Endothelial cell of umbilical vein (primary cell): Measurements from ENCODE around the gene ASIC1. TPM values are rescaled to one million over a fixed set of nuclear protein-coding genes. Genes with fewer than 3 reads are reported as not detected.

Source experiments
- BruUV-seq: library from RNA; stranded (reverse); fragments of 400-500 nt; replicated peaks from 2 replicates; lab custom pipeline; 2021; lab: Mats Ljungman, UMichigan
- CTCF ChIA-PET: fragments of 300-600, 350-600 bp; sonication (Branson Sonifier 250); formaldehyde crosslinking; loops from one replicate; lab custom pipeline; 2021; ENCODE audit warnings: antibody characterized with exemption, inconsistent platforms; lab: Charles Lee
- POLR2A ChIA-PET: fragments of 300-600, 350-600 bp; sonication (Branson Sonifier 250); formaldehyde crosslinking; loops from one replicate; lab custom pipeline; 2021; ENCODE audit warnings: antibody characterized with exemption, inconsistent platforms; lab: Charles Lee
- DNase-seq: peaks from one replicate; pipeline ENCODE4 v3.0.0-alpha.2; 2011; ENCODE audit warnings: low read depth, low spot score
- FAIRE-seq: peaks from 2 replicates; lab custom pipeline; 2011; peaks lifted over from hg19 to GRCh38; lab: Jason Lieb, UNC
- H2AFZ ChIP-seq: 2 replicates; pipeline ENCODE4 v1.6.0; 2012; ENCODE audit warnings: low read depth, low read length, control low read depth, inconsistent platforms
- H3K27ac ChIP-seq: 2 replicates; pipeline ENCODE4 v1.5.1; 2011; ENCODE audit warnings: low read depth, mild to moderate bottlenecking, control low read depth, low read length, moderate library complexity; ENCODE audit not compliant: insufficient read depth
- H3K27me3 ChIP-seq, 2 experiments: 2 replicates each; pipeline versions ENCODE4 v1.6.0 to v1.6.1; 2011; ENCODE audit warnings: low read length in 2 of 2, mixed read lengths in 1 of 2; ENCODE audit not compliant: control insufficient read depth in 2 of 2, insufficient read depth in 2 of 2
- H3K36me3 ChIP-seq, 2 experiments: 2 replicates in 1 of 2; 3 replicates in 1 of 2; pipeline ENCODE4 v1.5.1; 2011; ENCODE audit warnings: low read length in 2 of 2, mild to moderate bottlenecking in 1 of 2, moderate library complexity in 1 of 2; ENCODE audit not compliant: control insufficient read depth in 2 of 2, insufficient read depth in 2 of 2; ENCODE audit errors: extremely low read depth in 1 of 2
- H3K4me1 ChIP-seq: 3 replicates; pipeline ENCODE4 v1.5.1; 2011; ENCODE audit warnings: mild to moderate bottlenecking, low read length; ENCODE audit not compliant: control insufficient read depth, insufficient read depth; ENCODE audit errors: extremely low read depth
- H3K4me2 ChIP-seq: 2 replicates; pipeline ENCODE4 v1.6.1; 2011; ENCODE audit warnings: low read length, control low read depth, mixed read lengths; ENCODE audit not compliant: insufficient read depth
- H3K4me3 ChIP-seq, 3 experiments: fragments of 200-600 bp in 1 of 3; sonication (generic), shearing (Covaris generic) in 1 of 3; replicated peaks in 1 of 3; 2 replicates each; pipeline ENCODE4 v1.5.1; 2011 to 2016; ENCODE audit warnings: control low read depth in 3 of 3, low read length in 3 of 3, mild to moderate bottlenecking in 2 of 3, inconsistent platforms in 1 of 3, low read depth in 1 of 3, moderate library complexity in 1 of 3; ENCODE audit not compliant: insufficient read depth in 1 of 3
- H3K79me2 ChIP-seq: 2 replicates; pipeline ENCODE4 v1.6.0; 2012; ENCODE audit warnings: low read length, inconsistent platforms; ENCODE audit not compliant: control insufficient read depth, insufficient read depth
- H3K9ac ChIP-seq: replicated peaks from 2 replicates; pipeline ENCODE3; 2011; ENCODE audit warnings: low read length, control low read depth; ENCODE audit not compliant: insufficient read depth; ENCODE audit errors: extremely low read depth
- H3K9me1 ChIP-seq: replicated peaks from 3 replicates; pipeline ENCODE4 v1.6.0; 2011; ENCODE audit warnings: mild to moderate bottlenecking, low read length; ENCODE audit not compliant: control insufficient read depth, insufficient read depth; ENCODE audit errors: extremely low read depth
- H3K9me3 ChIP-seq: replicated peaks from 2 replicates; pipeline ENCODE4 v1.5.1; 2012; ENCODE audit warnings: low read length, inconsistent platforms; ENCODE audit not compliant: control insufficient read depth, insufficient read depth
- H4K20me1 ChIP-seq: replicated peaks from 2 replicates; pipeline ENCODE3; 2011; ENCODE audit warnings: mild to moderate bottlenecking, low read length; ENCODE audit not compliant: control insufficient read depth, insufficient read depth; ENCODE audit errors: extremely low read depth
- EZH2 ChIP-seq: IDR thresholded peaks from 2 replicates; pipeline ENCODE4 v1.6.1; 2012; ENCODE audit warnings: borderline replicate concordance, low read depth, mild to moderate bottlenecking, moderate library complexity, low read length, inconsistent platforms; ENCODE audit not compliant: severe bottlenecking
- FOS ChIP-seq: IDR thresholded peaks from 2 replicates; pipeline ENCODE4 v1.6.1; 2011; ENCODE audit warnings: mild to moderate bottlenecking, low read length, moderate library complexity, borderline replicate concordance; ENCODE audit not compliant: insufficient read depth
- GATA2 ChIP-seq: IDR thresholded peaks from 2 replicates; pipeline ENCODE4 v1.7.0; 2011; ENCODE audit warnings: low read depth, mild to moderate bottlenecking, moderate library complexity, mixed read lengths, low read length; ENCODE audit not compliant: insufficient read length, insufficient read depth
- JUN ChIP-seq: IDR thresholded peaks from 2 replicates; pipeline ENCODE4 v1.6.1; 2011; ENCODE audit warnings: borderline replicate concordance, low read depth; ENCODE audit not compliant: insufficient read length, insufficient read depth
- MAX ChIP-seq: IDR thresholded peaks from 2 replicates; pipeline ENCODE4 v1.6.1; 2011; ENCODE audit not compliant: insufficient read depth, insufficient read length
- MYC ChIP-seq: IDR thresholded peaks from one replicate; pipeline ENCODE4 v1.6.1; 2011; ENCODE audit warnings: mild to moderate bottlenecking, low read depth, low read length
- POLR2A ChIP-seq: IDR thresholded peaks from 2 replicates; pipeline ENCODE4 v1.6.1; 2012; ENCODE audit warnings: low read depth, mild to moderate bottlenecking, control low read depth, low read length
- POLR2AphosphoS5 ChIP-seq: IDR thresholded peaks from 2 replicates; pipeline ENCODE4 v1.6.1; 2012; ENCODE audit warnings: low read depth, mild to moderate bottlenecking, control low read depth, low read length, moderate library complexity; ENCODE audit not compliant: insufficient read depth
- dilution Hi-C: fragments of 300-500 bp; cut with MboI; formaldehyde crosslinking; loops from one replicate; pipeline ENCODE4 v1.15.0; 2019; ENCODE audit warnings: low sequenced_read_pairs; ENCODE audit not compliant: extremely low pct_ligation_motif_present
- intact Hi-C: fragments of 100-400 bp; cut with micrococcal nuclease; formaldehyde crosslinking; loops from one replicate; pipeline ENCODE4 v1.10.0; 2022
- polyA plus RNA-seq, 4 experiments: library from polyadenylated mRNA; depleted of rRNA in 3 of 4; stranded (reverse) in 3 of 4; unstranded in 1 of 4; fragments of >200 nt; gene quantifications; 2 replicates each; pipeline versions ENCODE4 v1.2.1 to v1.2.3, GENCODE V29; 2011 to 2012; ENCODE audit warnings: missing spikeins in 1 of 4
- total RNA-seq: library from RNA; stranded (reverse); gene quantifications from 2 replicates; pipeline ENCODE4 v1.2.3, GENCODE V29; 2021
- TF ChIP-seq, protein P1 (sequence below), 2 donors: IDR thresholded peaks; 1 replicate in 1 of 2; 2 replicates in 1 of 2; pipeline ENCODE4 v1.5.1; 2011; ENCODE audit warnings: low read length in 2 of 2, mild to moderate bottlenecking in 2 of 2, moderate library complexity in 2 of 2, control low read depth in 1 of 2, inconsistent platforms in 1 of 2, low read depth in 1 of 2; ENCODE audit not compliant: insufficient read depth in 1 of 2; ENCODE audit errors: extremely low read depth in 1 of 2

Gene ASIC1
- total and polyA plus RNA-seq, 2 donors (not counting 3 experiments of a cell fraction or from before 2014, with no cell fraction given), result 0.53 to 0.66 TPM

- H2AFZ ChIP-seq, result peak overlapping the region; percentile 14
- intact Hi-C loops, result loop anchor here (1.0 to 5.0 kb wide), 8 partner anchors 10 to 562 kb away; partner anchors contain the start of genes CERS5 and SMARCD1
- no peak overlapping the region for H3K27ac ChIP-seq
- H3K9me1 ChIP-seq, result no peaks in the 10 kb centered on the region
- H3K9ac ChIP-seq, result no peak overlapping the region
- FAIRE-seq (peak; percentile 93), DNase-seq (peak; percentile 82)
- no peak overlapping the region for H3K4me3 ChIP-seq
- no peak for TF ChIP-seq EZH2
- TF ChIP-seq, protein P1, sequence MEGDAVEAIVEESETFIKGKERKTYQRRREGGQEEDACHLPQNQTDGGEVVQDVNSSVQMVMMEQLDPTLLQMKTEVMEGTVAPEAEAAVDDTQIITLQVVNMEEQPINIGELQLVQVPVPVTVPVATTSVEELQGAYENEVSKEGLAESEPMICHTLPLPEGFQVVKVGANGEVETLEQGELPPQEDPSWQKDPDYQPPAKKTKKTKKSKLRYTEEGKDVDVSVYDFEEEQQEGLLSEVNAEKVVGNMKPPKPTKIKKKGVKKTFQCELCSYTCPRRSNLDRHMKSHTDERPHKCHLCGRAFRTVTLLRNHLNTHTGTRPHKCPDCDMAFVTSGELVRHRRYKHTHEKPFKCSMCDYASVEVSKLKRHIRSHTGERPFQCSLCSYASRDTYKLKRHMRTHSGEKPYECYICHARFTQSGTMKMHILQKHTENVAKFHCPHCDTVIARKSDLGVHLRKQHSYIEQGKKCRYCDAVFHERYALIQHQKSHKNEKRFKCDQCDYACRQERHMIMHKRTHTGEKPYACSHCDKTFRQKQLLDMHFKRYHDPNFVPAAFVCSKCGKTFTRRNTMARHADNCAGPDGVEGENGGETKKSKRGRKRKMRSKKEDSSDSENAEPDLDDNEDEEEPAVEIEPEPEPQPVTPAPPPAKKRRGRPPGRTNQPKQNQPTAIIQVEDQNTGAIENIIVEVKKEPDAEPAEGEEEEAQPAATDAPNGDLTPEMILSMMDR (IDR thresholded peaks at IDR 0.05; ENCODE audit: extremely low read depth in 1 of 2, insufficient read depth in 1 of 2, low read depth in 1 of 2, low read length in 2 of 2), result peak; percentile 78 to 91
- dilution Hi-C loops, result loop anchor here (25.0 kb wide), 1 partner anchor 113 kb away; the partner anchor contains the start of genes AQP2, AQP5 and AQP6
- no peaks in the 10 kb centered on the region for H3K79me2 ChIP-seq
- peaks cover 4% of the 10 kb centered on the region for H3K4me1 ChIP-seq
- no peaks in the 10 kb centered on the region for H3K27me3 ChIP-seq
- H3K4me2 ChIP-seq, result no peak overlapping the region
- BruUV-seq, result no TSS peak
- ChIA-PET CTCF (interaction anchor here (0.5 to 4.3 kb wide), 20 partner anchors 9 to 378 kb away, joined by 3 to 87 read pairs (median 4); partner anchors contain the start of genes CERS5, COX14 and SMARCD1), POLR2A (no interaction called here)
- H3K9me3 ChIP-seq, result no peaks in the 10 kb centered on the region
- H3K36me3 ChIP-seq, result no peaks in the 10 kb centered on the region
- no peaks in the 10 kb centered on the region for H4K20me1 ChIP-seq
These were observed 17.8 kb downstream of the ASIC1 start for GRCh38 chr12:50074936-50075807.

DNA sequence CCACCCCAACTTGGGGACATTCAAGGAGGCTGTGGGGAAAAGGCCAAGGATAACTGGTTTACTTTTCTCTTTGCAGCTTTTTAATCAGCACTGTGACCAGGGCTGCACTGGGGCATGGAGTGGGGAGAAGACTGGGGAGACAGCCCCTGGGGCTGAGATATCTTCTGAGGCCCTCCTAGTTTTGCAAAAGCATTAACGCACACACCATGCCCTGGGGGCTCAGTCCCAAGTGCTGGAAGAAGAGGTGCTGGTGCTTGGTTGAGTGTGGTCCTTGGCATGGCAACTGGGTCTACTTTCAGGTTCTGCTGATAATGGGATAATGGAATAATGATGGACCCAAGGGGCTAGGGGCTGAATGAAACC, 18.4 kb downstream of the ASIC1 start:
- Histone ChIP-seq H3K27me3 (no peaks in the 10 kb centered on the region), H4K20me1 (no peaks in the 10 kb centered on the region), H2AFZ (no peak overlapping the region), H3K36me3 (no peaks in the 10 kb centered on the region), H3K4me3 (no peak overlapping the region), H3K4me1 (peaks cover 2% of the 10 kb centered on the region), H3K79me2 (no peaks in the 10 kb centered on the region), H3K9ac (no peak overlapping the region), H3K27ac (no peak overlapping the region), H3K9me1 (no peaks in the 10 kb centered on the region), H3K4me2 (no peak overlapping the region), H3K9me3 (no peaks in the 10 kb centered on the region)
- ChIA-PET POLR2A (no interaction called here), CTCF (interaction anchor here (1.5 to 4.3 kb wide), 4 partner anchors 9 to 239 kb away, joined by 5 to 87 read pairs (median 21); partner anchors contain the start of genes COX14 and SMARCD1)
- BruUV-seq, result no TSS peak
- dilution Hi-C loops (no loop called here), intact Hi-C loops (loop anchor here (1.0 to 5.0 kb wide), 7 partner anchors 10 to 562 kb away; partner anchors contain the start of genes CERS5 and SMARCD1)
- no peak for TF ChIP-seq JUN
- TF ChIP-seq GATA2, result no peak
- TF ChIP-seq POLR2A, result no peak
- TF ChIP-seq POLR2AphosphoS5, result no peak
- no peak for TF ChIP-seq FOS
- TF ChIP-seq, protein P1 (IDR thresholded peaks at IDR 0.05; ENCODE audit: extremely low read depth in 1 of 2, insufficient read depth in 1 of 2, low read depth in 1 of 2, low read length in 2 of 2), result no peak
- TF ChIP-seq MYC, result no peak
- no peak for TF ChIP-seq EZH2
- TF ChIP-seq MAX, result no peak
- DNase-seq (no peak), FAIRE-seq (no peak)
